Neural cell (in vitro differentiated cells): ENCODE results near the gene NSFL1C.

Experiments used
- EZH2 ChIP-seq: fragments of 200-600, 300-800 bp; shearing (Covaris generic), sonication (generic); IDR thresholded peaks from 2 replicates; pipeline ENCODE4 v1.6.1; 2014; ENCODE audit warnings: antibody characterized with exemption, low read length, borderline replicate concordance, mild to moderate bottlenecking; ENCODE audit not compliant: insufficient read depth, poor library complexity, severe bottlenecking
- SMC3 ChIP-seq: fragments of 450-650 bp; conservative IDR thresholded peaks from 2 replicates; pipeline ENCODE4 v1.6.1; 2014; ENCODE audit warnings: antibody characterized with exemption, mild to moderate bottlenecking, moderate library complexity; ENCODE audit not compliant: poor library complexity
- TF ChIP-seq, protein P1 (sequence below): fragments of 450-650 bp; IDR thresholded peaks from 2 replicates; pipeline ENCODE4 v1.5.1; 2014; ENCODE audit warnings: antibody characterized with exemption, mild to moderate bottlenecking, moderate library complexity; ENCODE audit not compliant: poor library complexity, severe bottlenecking

DNA sequence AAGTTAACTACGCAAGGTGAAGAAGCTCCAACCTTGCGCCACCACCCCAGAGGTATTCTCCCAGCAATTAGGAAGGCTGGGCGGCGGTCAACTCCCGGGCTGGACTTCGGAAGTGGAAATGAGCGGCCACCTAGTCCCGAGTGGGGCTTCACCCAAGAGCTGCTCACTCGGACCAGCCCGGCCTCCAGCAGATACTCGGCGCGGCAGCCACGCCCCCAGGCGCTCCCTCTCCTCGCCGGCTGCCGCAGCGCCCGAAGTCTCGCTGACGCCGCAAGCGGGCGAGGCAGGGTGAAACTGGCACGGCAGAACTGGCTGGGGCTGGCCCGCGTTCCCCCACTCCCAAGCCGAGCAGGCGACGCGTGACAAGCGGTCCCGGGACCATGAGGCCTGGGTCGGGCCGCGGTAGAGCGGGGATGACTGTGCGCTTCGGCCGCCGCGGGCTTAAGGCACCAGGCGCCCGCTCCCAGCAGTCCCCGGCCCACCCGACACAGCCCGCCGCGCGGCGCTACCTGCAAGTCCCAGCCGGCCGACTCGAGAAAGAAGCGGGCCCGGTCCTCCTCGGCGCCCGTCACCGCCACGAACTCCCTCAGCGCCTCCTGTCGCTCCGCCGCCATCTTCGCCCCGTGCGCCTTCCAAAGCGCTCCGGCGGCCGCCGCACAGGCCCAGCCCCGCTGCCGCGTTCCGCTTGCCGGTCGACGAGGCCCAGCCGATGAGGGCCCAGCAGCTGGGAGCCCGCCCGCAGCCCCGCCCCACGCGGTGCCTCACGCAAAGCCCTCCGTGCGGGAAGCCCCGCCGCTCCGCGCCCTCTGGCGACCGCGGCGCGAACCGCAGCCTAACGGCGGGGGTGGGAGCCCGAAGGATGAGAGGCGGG, at the start of gene NSFL1C:
- TF ChIP-seq, protein P1, sequence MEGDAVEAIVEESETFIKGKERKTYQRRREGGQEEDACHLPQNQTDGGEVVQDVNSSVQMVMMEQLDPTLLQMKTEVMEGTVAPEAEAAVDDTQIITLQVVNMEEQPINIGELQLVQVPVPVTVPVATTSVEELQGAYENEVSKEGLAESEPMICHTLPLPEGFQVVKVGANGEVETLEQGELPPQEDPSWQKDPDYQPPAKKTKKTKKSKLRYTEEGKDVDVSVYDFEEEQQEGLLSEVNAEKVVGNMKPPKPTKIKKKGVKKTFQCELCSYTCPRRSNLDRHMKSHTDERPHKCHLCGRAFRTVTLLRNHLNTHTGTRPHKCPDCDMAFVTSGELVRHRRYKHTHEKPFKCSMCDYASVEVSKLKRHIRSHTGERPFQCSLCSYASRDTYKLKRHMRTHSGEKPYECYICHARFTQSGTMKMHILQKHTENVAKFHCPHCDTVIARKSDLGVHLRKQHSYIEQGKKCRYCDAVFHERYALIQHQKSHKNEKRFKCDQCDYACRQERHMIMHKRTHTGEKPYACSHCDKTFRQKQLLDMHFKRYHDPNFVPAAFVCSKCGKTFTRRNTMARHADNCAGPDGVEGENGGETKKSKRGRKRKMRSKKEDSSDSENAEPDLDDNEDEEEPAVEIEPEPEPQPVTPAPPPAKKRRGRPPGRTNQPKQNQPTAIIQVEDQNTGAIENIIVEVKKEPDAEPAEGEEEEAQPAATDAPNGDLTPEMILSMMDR: peak; percentile 98
- TF ChIP-seq SMC3 (peak; percentile 82), EZH2 (no peak)
